GM12875 (cell line): Measurements from ENCODE around the gene DSTYK.

Experiments
- H3K4me3 ChIP-seq: one replicate; pipeline ENCODE4 v1.5.1; 2011; ENCODE audit warnings: low read depth, low read length, control low read depth
- CTCF ChIP-seq: IDR thresholded peaks from 2 replicates; pipeline ENCODE4 v1.5.1; 2011; ENCODE audit warnings: low read depth, mild to moderate bottlenecking, control low read depth, inconsistent platforms, low read length, moderate library complexity, borderline replicate concordance; ENCODE audit not compliant: insufficient read depth

DSTYK gene

GRCh38 chr1:205256951-205257625 lies 45.6 kb upstream of the DSTYK start:
- H3K4me3 ChIP-seq, result no peak overlapping the region
- TF ChIP-seq CTCF, result no peak

- peak; percentile 94 for TF ChIP-seq CTCF
- H3K4me3 ChIP-seq, result no peak overlapping the region
Observed at GRCh38 chr1:205255941-205256780, 44.7 kb upstream of the DSTYK start.

GRCh38 chr1:205251576-205251975 lies 40.1 kb upstream of the DSTYK start:
- TF ChIP-seq CTCF, result no peak

GRCh38 chr1:205250699-205251098 lies 39.2 kb upstream of the DSTYK start:
- H3K4me3 ChIP-seq, result no peak overlapping the region
- TF ChIP-seq CTCF, result no peak

More at GRCh38 chr1:205251576-205251975, 40.1 kb upstream of the DSTYK start:
- no peak overlapping the region for H3K4me3 ChIP-seq

GRCh38 chr1:205249651-205250050 lies 38.1 kb upstream of the DSTYK start:
- H3K4me3 ChIP-seq, result no peak overlapping the region
- TF ChIP-seq CTCF, result no peak

GRCh38 chr1:205248793-205249601 lies 37.5 kb upstream of the DSTYK start:
- no peak for TF ChIP-seq CTCF
- no peak overlapping the region for H3K4me3 ChIP-seq
